HEK293T (cell line): ENCODE data around the gene TSPAN18.

ENCODE experiments used
- BHLHE40 ChIP-seq: fragments of 450-650 bp; IDR thresholded peaks from 2 replicates; pipeline ENCODE4 v1.6.1; 2016; ENCODE audit warnings: mild to moderate bottlenecking, moderate library complexity, borderline replicate concordance
- ELF4 ChIP-seq: fragments of 450-650 bp; IDR thresholded peaks from 2 replicates; pipeline ENCODE4 v1.6.1; 2017; ENCODE audit warnings: antibody characterized with exemption
- FOXA1 ChIP-seq: fragments of 450-650 bp; IDR thresholded peaks from 2 replicates; pipeline ENCODE4 v1.6.1; 2016; ENCODE audit warnings: mild to moderate bottlenecking
- FOXK2 ChIP-seq: fragments of 450-650 bp; IDR thresholded peaks from 2 replicates; pipeline ENCODE4 v1.6.1; 2016; ENCODE audit warnings: mild to moderate bottlenecking
- NFRKB ChIP-seq: fragments of 450-650 bp; IDR thresholded peaks from 2 replicates; pipeline ENCODE4 v1.6.1; 2016; ENCODE audit warnings: mild to moderate bottlenecking, moderate library complexity
- SP1 ChIP-seq: fragments of 450-650 bp; IDR thresholded peaks from 2 replicates; pipeline ENCODE4 v1.6.1; 2017
- TF ChIP-seq, protein P1 (sequence below): fragments of 450-650 bp; IDR thresholded peaks from 2 replicates; pipeline ENCODE4 v1.6.1; 2016

DNA sequence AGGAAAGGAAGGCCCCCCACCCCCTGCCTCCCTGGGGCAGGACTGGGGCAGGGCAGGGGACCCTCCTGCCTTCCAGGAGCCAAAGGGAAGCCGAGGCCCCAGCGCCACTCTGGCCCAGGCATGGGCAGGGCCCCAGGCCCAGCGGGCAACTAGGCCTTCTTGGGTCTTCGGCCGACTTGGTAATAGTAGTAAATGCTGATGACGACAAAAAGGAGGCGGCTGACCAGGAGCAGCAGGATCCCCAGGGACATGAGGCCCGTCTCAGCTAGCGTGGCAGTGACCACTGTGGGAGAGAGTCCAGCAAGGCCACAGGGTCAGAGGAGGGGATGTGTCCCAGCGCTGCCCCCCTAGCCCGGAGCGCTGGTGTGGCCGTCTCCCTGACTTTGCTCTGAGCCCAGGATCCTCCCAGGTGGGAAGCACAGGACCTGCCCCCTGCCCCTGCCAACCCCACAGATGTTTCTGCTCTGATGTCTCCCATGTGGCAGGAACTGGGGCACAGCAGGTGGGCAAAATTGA lies 208.0 kb downstream of the TSPAN18 start:
- no peak for TF ChIP-seq FOXA1
- TF ChIP-seq, protein P1, sequence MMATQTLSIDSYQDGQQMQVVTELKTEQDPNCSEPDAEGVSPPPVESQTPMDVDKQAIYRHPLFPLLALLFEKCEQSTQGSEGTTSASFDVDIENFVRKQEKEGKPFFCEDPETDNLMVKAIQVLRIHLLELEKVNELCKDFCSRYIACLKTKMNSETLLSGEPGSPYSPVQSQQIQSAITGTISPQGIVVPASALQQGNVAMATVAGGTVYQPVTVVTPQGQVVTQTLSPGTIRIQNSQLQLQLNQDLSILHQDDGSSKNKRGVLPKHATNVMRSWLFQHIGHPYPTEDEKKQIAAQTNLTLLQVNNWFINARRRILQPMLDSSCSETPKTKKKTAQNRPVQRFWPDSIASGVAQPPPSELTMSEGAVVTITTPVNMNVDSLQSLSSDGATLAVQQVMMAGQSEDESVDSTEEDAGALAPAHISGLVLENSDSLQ = no peak
- no peak for TF ChIP-seq ELF4
- TF ChIP-seq BHLHE40 = no peak
- TF ChIP-seq SP1 = no peak
- TF ChIP-seq NFRKB = no peak
- no peak for TF ChIP-seq FOXK2
